OCI-M2 (cell line): ENCODE results near the gene FRG2C.
"Not testable (repeated sequence)": the region's sequence is repeated elsewhere in the genome, so short reads cannot be mapped to it uniquely, and the experiment has no call there.

Experiments
- DNase-seq: peaks from one replicate; lab custom pipeline; 2025; ENCODE audit not compliant: unreplicated experiment; lab: John Stamatoyannopoulos, UW

FRG2C gene

DNA sequence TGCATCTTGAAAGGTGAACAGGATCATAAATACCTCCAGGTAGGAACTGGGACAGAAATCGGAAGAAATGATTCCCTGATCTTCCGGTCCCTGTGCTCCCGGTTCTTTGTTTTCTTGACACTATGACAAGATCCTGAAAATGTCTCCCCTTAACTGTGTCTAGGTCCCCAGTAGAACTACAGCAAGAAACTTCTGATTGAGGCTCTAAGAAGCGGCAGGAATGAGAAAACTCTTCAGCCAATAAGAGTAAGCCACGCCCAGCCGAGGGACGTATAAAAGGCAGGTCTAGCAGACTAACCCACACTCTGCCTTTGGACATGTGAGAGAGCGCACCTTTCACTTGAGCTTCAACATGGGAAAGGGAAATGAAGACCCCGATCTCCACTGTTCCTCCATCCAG is at the start of gene FRG2C:
TSS of gene FRG2C (plus strand) at position 301 of the 400 bp plus-strand sequence. CDS start at position 353, 52 bp downstream.
- not testable (repeated sequence) for DNase-seq

DNA sequence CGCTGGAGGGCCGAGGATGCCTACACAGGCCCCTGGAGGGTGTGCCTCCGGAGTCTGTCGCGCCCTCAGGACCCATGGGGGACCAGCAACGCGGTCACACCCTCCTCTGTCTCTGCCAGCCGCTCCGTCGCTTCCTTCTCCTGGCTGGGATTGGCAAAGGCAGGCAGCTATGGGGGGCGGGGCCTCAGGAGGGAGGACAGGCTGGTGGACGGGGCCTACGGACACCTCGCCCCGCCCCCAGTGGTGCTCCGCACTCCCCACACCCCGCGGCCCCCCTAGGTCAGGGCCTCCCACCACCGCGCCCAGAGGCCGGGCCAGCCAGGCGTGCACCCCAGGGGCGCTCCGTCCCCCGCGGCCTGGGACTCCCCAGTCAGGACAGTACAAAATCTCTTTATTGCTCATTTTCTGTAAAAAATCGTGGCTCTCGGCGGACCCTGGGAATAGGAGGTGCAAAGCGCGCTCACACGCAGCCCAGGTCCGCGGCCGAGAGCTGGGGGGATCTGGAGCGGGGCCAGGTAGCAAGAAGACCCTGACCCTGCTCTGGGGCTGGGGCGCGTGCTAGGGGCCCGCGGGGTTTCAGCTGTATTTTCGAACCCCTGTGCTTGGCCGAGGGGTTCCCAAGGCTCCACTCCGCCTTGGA is 45.3 kb upstream of the FRG2C start:
- DNase-seq: not testable (repeated sequence)

DNA sequence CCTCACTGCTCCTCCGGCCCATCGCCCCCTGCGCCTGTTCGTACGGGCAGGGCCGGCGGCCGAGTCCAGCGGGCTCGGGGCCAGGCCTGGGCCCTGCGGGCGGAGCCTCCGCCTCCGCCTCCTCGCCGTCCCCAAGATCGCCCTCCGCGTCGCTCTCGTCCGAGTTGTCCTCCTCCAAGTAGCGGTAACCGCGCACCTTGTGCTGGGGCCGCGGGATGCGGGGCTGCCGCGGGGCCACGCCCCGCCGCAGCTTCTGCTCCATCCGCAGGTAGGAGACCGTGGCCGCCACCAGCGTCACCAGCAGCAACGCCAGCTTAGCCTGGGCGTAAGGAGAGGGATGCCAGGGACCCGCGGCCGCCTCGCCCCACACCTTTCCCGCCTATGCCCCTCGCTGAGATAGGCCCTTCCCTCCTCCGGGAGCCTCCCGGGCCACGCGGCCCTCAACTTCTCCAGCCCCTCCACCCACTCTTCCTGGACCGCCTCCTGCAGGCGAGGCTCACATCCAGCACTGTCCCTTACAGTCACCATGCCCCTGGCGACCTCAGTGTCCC is 44.6 kb upstream of the FRG2C start:
- not testable (repeated sequence) for DNase-seq

DNA sequence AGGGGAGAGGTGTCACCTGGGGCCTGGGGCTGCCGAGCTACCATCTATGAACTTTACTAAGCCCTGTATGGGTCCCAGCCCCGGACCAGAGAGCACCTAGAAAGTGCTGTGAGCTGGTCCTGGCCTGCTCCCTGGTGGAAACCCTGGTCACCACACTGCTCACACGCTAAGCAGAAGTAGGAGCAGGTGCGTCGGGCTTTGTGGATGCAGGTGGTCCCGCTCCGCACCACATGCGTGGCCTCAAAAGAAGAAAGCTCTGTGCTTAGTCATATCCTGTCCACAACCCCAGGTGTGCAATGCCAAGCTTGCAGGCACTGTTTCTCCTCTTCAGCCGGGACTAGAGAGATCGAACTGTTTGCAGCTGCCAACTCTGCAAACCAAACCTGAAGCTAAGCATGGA is 42.4 kb upstream of the FRG2C start:
- not testable (repeated sequence) for DNase-seq

DNA sequence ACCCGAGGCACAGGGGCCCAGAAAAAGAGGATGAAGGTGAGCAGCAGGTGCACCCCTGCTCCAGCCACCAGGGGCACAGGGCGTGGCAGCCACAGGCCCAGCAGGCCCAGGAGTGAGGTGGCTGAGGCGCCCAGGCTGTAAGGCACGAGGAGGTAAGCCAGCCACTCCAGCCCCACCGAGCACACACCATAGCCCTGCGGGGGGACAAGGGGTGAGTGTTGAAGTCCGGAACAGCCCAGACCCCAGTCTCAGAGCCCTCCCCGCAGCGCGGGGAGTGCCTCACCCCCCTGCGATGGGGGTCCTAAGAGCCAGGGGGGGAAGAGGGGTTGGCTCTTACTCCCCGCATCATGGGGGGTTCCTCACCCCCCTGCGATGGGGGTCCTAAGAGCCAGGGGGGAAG is 40.5 kb upstream of the FRG2C start:
- not testable (repeated sequence) for DNase-seq

DNA sequence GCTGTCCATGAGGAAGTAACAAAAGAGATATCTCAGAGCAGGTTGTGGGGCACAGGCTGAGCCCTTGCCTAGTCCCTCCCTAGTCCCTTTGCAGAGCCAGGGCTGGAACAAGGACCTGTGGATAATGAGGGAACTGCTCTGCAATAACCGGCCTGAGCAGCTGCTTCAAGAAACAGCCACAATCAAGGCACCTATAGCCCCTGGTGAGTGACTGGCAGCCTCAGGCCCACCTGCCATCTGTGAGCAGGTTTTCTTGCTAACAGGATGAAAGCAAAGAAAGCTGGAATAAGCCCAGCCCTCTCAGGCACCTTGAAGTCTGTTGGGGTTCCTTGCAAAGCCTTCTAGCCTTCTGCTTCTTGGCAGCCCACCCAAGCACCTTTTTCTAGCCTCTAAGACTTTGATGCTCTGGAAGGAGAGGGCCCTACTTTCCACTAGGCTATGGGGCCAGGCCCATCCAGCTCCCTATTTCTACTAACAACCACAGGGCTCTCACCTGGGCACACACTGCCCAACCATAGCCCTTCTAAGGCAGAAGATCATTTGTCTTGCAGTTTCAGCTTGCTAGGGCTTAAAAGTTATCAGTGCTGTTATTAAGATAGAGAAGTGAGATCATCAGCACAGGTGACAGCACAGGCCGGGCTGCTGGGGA is 33.1 kb upstream of the FRG2C start:
- not testable (repeated sequence) for DNase-seq

DNA sequence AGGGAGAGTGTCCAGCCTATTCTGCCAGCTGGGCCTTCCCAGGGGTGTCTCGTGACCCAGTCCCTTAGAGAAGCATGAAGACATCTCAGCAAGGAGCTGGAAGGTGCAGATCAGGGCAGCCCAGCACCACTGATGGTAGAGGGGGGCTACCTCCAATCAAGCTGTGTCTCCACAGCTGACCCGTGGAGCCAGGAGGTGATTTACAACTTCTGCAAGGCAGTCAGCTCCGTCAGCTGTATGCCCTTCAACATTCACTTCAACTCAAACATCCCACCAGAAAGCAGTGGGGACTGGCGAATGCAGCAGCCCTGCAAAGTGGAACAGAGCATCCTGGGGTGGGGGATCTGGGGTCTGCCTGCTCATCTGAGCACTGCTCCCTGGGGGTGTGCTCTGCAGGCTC is 32.6 kb upstream of the FRG2C start:
- no peak for DNase-seq

DNA sequence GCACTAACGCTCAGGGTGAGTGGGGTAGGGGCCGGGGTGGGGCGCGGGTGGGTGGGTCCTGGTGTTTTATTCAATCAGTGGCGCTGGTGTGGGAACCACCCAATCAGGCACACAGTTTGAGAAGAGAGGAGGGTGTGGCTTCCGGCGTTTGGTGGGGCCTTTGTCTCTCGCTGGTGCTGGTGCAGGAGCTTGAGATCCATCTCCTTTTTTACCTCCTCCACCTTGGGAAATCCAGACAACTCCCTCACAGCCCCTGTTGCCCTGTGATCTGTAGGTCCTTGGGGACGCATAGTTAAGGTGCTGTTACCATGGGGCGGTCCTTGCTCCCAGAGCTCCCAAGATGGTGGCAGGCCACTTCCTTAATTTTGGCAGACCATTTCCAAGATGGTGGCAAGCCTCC is 25.2 kb upstream of the FRG2C start:
- not testable (repeated sequence) for DNase-seq

DNA sequence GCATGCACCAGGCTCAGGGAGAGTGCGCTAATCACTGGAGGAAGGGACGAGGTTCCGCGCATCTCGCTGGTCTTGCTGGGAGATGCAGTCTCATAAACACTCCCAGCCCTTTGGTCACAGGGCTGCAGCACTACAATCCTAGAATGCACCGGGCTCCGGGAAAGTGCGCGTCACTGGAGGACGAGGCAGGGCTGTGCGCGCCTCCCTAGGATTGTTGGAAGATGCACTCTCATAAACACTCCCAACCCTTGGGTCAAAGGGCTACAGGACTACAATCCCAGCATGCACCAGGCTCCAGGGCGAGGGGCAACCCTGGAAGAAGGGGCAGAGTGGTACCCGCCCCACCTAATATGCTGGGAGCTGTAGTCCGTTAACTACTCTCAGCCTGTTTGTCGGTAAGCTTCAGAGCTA is 23.0 kb upstream of the FRG2C start:
- DNase-seq: not testable (repeated sequence)

DNA sequence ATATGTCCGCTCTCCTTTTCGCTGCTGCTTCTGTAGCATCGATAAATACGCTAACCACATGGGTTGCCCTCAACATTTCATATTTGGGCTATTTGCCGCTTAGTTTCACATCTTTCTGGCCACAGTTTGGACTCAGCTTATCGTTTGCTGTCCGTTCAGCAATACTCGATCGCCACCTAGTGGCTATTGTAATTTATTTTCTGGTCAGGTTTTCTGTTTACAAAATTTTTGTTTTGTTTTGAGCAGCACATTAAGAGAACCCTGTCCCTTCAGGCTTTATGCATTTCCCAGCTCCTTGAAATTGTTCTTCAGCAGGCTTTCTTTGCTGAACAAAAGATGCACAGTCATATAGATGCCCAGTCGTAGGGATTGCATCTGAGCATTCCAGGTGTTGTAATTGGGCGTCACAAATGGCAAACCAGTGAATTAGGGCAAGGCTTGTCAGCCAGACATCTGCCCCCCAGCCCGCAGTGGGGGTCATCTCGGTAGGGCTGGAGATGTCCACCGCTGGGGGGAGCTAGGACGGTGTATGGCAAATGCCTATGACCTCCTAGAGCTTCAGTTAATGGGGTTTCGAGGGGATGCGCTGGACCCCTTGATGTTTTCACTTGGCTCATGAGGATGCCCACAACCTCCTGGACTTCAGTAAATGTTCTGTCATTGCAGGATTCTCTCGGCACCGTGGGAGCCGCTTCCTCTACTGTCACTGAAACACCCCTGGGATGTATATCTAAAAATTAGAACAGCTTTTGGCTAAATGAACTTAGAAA is 20.9 kb upstream of the FRG2C start:
- DNase-seq: not testable (repeated sequence)

DNA sequence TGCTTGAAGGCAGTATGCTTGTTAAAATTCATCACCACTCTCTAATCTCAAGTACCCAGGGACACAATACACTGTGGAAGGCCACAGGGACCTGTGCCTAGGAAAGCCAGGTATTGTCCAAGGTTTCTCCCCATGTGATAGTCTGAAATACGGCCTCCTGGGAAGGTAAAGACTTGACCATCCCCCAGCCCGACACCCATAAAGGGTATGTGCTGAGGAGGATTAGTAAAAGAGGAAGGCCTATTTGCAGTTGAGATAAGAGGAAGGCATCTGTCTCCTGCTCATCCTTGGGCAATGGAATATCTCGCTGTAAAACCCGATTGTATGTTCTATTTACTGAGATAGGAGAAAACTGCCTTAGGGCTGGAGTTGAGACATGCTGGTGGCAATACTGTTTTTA is 18.6 kb upstream of the FRG2C start:
- DNase-seq: not testable (repeated sequence)

DNA sequence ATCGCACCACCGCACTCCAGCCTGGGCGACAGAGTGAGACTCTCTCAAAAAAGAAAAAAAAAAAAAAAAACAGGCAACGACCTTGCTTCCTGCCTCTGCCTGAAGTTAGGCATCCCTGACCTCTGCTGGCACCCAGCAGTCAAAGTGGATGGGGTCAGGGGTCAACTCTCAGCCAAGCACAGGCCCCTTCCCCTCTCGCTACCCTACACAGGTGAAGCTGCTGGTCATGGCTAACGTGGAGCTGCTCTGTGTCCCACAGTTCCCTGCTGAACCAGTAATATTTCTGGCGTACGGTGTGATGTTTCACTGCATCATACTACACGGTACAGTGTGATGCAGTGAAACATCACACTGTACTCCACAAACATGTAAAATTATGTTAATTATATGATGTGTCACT is 13.9 kb upstream of the FRG2C start:
- DNase-seq: no peak

DNA sequence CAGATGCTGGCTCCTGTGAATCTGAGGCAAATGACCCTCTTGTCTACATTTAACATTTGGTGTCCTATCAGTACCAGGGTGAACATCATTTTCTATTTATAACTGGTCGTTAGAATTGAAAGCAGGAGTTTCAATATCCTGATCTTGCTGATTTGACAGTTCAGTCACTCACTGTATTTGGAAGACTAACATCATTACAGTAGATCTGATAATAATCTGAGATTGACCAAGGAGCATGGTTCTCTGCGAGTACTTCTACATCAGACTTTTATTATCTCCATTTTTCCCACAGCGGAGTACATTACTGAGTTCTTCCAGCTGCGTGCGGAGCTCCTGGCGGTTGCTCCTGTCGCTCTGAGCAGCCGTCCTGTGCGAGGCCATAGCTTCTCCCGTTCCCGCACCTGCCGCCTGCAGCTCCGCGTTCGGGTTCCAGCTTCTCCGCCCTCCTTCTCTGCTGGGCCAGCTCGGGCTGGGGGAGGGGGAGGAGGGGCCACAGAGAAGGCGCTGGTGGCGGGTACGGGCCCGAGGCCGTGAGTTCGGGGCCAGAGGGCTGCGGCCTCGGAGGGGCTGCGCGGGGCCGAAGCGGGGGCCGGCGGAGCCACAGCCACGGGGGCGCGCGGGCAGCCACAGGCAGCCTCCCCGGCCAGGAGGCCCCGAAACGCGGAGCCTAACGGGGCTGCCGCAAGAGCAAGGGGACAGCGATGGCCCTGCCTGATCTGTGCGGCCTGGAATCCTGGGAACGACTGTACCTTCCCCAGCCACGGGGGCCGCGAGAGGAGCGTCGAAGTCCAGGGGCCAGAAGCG is 8.8 kb upstream of the FRG2C start:
- not testable (repeated sequence) for DNase-seq

DNA sequence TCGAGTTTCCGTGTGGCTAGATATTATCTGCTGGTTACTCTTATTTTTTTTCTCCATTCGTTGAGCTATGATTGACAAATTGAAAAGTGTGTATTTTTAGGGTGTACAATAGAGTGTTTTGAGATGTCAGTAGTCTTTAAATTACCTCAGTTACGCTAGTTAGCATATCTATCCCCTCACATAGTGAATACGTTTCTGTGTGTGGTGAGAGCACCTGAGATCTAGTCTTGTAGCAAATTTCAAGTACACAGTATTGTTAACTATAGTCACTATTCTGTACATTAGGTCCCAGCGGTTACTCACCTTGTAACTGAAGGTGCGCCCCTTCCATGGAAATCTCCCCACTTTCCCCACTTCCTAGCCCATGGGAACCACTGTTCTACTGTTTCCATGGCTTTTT is 8.2 kb upstream of the FRG2C start:
- not testable (repeated sequence) for DNase-seq

DNA sequence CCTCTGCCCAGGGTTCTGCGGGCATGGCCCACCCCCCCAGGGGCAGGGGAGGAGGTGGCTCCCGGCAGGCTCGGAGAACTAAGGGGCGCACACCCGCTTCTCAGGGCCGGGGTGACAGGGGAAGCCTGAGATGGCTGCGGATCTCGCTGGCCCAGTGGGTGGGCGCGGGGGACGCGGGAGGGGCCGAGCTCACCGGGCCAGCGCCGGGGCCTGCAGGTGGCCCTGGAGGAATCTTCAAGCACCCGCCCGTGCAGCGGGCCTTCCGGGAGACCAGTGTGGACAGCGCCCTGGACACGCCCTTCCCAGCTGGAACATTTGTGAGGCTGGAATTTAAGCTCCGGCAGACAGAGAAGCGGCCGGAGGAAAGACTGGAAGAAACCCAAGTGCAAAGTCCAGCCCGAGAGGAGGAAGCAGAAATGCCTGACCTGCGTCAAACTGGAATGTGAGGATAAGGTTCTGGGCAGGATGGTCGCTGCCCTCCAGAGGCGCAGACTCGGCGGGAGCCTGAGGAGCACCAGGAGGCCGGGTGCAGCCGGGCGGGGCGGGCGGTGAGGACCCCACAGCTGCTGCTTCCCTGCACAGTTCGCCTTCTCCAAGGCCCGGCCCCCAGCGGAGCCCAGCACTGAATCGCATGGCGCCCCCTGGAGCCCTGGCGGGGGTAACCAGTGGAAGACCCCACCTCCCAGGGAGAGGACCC is 5.6 kb upstream of the FRG2C start:
- not testable (repeated sequence) for DNase-seq

DNA sequence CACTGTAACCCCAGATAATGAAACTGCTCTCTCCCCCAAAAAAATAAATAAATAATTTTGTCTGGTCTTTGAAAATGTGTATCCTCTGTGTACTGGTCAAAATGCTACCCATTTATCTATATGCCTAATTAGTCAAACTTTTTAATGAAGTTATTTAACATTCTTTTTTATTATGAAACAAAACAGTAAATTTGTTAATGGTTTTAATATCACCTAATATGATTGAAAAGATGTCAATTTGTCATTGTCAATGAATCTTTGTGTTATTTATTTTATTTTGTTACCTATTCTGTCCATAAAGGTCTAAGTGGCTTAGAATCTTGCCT is 5.1 kb upstream of the FRG2C start:
- not testable (repeated sequence) for DNase-seq

DNA sequence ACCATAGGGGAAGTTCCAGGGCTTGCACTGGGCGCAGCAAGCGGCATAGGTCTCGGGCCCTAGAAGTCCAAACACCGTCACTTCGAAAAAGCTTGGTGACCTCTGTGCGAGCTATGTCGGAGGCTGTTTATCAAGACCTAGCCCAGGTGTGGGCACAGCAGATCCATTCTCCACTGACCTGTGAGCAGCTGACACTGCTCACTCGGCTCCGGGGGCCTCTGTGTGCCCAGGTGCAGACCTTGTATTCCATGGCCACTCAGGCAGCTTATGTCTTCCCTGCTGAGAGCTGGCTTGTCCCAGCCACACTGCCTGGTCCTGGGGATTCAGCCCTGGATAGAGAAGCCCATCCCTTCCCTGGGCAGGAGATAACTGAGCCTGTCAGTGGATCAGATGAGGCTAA is 1.5 kb downstream of the FRG2C start:
- DNase-seq: not testable (repeated sequence)

DNA sequence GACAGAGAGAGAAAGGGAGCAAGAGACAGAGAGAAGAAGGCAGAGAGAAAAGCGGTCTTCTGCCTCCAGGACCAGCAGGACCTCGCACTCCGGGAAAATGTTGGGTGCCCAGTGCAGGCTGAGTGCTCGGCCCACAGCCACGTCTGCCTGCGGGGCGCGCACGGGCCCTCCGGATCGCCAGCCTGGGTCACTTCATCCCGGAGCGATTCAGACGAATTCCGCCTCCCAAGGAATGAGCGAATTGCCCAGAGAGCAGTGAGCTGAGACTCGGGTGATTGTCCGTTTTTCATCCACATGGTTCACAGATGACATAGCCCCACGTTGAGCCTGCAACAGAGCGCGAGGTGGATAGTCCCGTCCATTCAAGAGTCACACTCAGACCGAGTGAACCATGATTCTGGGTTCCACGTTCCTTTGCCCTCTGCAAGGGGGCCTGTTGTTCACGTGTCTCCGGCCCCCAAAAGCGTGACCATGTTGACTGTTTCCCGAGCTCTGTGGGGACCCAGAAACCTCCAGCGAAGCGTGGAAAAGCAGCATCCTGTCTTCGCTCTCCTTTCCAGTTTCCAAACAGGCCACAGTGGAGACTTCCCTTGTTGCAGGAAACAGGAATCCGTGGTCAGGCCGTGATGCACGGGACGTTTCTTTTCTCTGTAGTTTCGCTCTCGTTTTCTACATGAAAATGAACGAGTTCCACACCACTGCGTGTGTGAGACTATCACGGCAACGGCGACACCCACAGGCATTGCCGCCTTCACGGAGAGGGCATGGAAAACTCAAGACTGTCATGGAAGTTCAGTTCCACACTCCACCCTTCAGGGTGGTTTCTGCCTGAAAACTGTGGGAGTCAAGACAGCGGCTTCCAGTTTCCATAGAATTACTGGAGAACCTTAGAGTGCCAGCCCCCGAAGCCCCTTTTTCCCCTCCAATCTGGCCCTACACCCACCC is 3.9 kb downstream of the FRG2C start:
- not testable (repeated sequence) for DNase-seq

DNA sequence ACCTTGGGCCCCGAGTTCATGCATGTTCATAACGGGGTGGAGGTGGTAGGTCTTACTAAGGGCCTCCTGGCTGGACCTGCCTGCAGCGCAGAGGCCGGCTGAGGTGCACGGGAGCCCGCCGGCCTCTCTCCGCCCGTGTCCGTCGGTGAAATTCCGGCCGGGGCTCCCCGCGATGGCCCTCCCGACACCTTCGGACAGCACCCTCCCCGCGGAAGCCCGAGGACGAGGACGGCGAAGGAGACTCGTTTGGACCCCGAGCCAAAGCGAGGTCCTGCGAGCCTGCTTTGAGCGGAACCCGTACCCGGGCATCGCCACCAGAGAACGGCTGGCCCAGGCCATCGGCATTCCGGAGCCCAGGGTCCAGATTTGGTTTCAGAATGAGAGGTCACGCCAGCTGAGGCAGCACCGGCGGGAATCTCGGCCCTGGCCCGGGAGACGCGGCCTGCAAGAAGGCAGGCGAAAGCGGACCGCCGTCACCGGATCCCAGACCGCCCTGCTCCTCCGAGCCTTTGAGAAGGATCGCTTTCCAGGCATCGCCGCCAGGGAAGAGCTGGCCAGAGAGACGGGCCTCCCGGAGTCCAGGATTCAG is 4.7 kb downstream of the FRG2C start:
- DNase-seq: not testable (repeated sequence)
